ENCODE measurements around the gene MYOF.
"Not testable (repeated sequence)": the region's sequence is repeated elsewhere in the genome, so short reads cannot be mapped to it uniquely, and the experiment has no call there.

Gene MYOF

GRCh38 chr10:93333278-93333978 is 148.7 kb downstream of the MYOF start:
- DNase-seq = no peak
- H3K4me3 Mint-ChIP-seq = no peak overlapping the region
- no peak overlapping the region for H3K27ac Mint-ChIP-seq
- peaks cover 9% of the 10 kb centered on the region for H3K4me1 Mint-ChIP-seq
- H3K9me3 Mint-ChIP-seq = no peaks in the 10 kb centered on the region
- H3K36me3 Mint-ChIP-seq (ENCODE audit: low read depth) = peaks cover 3% of the 10 kb centered on the region
- H3K27me3 Mint-ChIP-seq (ENCODE audit: low read depth, poor library complexity) = peaks cover 7% of the 10 kb centered on the region
- TF ChIP-seq, protein P1, sequence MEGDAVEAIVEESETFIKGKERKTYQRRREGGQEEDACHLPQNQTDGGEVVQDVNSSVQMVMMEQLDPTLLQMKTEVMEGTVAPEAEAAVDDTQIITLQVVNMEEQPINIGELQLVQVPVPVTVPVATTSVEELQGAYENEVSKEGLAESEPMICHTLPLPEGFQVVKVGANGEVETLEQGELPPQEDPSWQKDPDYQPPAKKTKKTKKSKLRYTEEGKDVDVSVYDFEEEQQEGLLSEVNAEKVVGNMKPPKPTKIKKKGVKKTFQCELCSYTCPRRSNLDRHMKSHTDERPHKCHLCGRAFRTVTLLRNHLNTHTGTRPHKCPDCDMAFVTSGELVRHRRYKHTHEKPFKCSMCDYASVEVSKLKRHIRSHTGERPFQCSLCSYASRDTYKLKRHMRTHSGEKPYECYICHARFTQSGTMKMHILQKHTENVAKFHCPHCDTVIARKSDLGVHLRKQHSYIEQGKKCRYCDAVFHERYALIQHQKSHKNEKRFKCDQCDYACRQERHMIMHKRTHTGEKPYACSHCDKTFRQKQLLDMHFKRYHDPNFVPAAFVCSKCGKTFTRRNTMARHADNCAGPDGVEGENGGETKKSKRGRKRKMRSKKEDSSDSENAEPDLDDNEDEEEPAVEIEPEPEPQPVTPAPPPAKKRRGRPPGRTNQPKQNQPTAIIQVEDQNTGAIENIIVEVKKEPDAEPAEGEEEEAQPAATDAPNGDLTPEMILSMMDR (IDR thresholded peaks at IDR 0.05) = no peak

GRCh38 chr10:93330824-93331223 is 151.3 kb downstream of the MYOF start:
- Mint-ChIP-seq H3K27me3 (ENCODE audit: low read depth, poor library complexity) (peaks cover 7% of the 10 kb centered on the region), H3K36me3 (ENCODE audit: low read depth) (peaks cover 12% of the 10 kb centered on the region), H3K4me1 (peaks cover 9% of the 10 kb centered on the region), H3K4me3 (no peak overlapping the region), H3K9me3 (peaks cover 6% of the 10 kb centered on the region), H3K27ac (no peak overlapping the region)
- TF ChIP-seq, protein P1 (IDR thresholded peaks at IDR 0.05) = no peak
- no peak for DNase-seq

DNA sequence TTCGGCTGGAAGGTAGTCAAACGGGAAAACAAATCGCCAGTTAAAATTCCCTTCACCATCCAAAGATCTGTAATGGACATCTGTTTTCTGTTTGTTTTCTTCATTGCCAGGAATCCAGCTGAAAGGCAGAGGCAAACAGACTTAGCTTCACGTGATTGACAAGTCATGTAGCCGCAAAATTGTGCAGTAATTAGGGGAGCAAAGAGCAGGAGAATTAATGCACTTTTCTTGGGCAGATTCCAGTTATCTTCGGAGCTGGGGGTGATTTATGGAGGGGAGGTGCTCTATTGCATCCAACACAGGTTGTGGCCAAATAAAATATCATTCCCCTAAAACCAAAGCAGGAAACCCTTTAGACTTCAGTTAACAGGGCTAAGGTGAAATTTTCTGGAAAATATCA is 162.2 kb downstream of the MYOF start:
- H3K4me3 Mint-ChIP-seq = no peak overlapping the region
- H3K36me3 Mint-ChIP-seq (ENCODE audit: low read depth) = peaks cover 9% of the 10 kb centered on the region
- TF ChIP-seq, protein P1 (IDR thresholded peaks at IDR 0.05) = no peak

DNA sequence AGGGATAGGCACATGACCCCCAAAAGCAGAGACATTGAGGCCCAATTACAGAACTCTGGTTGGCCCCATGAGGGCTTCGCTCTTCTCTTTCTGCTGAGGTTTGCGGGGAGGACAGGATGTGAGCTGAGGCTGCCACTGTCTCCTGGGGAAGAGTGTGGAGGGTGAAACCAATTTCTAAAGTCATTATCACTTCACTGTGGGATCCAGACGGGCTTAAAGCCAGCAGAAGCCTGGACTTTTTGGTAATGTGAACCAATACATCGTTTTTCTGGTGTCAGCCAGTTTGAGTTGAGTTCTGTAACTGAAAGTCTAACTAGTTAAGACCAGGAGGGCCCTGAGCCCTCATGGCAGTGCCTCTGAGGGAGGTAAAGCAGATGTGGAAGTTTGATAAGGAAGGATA is 163.0 kb downstream of the MYOF start:
- no peaks in the 10 kb centered on the region for H3K9me3 Mint-ChIP-seq
- H3K36me3 Mint-ChIP-seq (ENCODE audit: low read depth) = peaks cover 4% of the 10 kb centered on the region
- H3K27me3 Mint-ChIP-seq (ENCODE audit: low read depth, poor library complexity) = peaks cover 14% of the 10 kb centered on the region
- H3K4me3 Mint-ChIP-seq = no peak overlapping the region
- TF ChIP-seq, protein P1 (IDR thresholded peaks at IDR 0.05) = no peak
- no peak for DNase-seq
- H3K27ac Mint-ChIP-seq = no peak overlapping the region
- H3K4me1 Mint-ChIP-seq = no peaks in the 10 kb centered on the region

More for the DNA sequence above, 162.2 kb downstream of the MYOF start:
- Mint-ChIP-seq H3K27ac (no peak overlapping the region), H3K4me1 (no peaks in the 10 kb centered on the region), H3K27me3 (ENCODE audit: low read depth, poor library complexity) (peaks cover 14% of the 10 kb centered on the region), H3K9me3 (no peaks in the 10 kb centered on the region)
- DNase-seq = no peak

DNA sequence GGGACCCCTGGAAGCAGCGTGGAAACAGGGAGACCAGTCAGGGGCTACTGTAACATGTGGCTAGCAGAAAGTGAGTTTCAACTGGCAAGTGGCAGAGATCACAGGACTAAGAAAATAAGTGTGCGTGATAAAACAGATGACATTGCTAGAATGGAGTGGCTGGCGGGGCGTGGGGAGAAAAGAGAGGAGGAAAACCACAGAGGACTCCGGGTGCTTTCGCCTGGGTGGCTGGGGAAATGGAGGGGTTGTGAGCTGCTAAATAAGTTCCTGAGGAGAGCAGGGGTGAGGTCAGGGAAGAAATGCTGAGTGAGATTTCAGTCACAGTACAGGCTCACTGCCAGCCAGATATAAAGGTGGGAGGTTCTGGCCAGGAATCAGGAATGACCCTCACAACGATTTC is 166.9 kb downstream of the MYOF start:
- no peak overlapping the region for H3K4me3 Mint-ChIP-seq

GRCh38 chr10:93314656-93315055 is 167.5 kb downstream of the MYOF start:
- not testable (repeated sequence) for H3K4me1 Mint-ChIP-seq, H3K4me3 Mint-ChIP-seq, H3K27ac Mint-ChIP-seq, H3K9me3 Mint-ChIP-seq, DNase-seq
- Mint-ChIP-seq H3K27me3 (ENCODE audit: low read depth, poor library complexity) (peaks cover 11% of the 10 kb centered on the region), H3K36me3 (ENCODE audit: low read depth) (peaks cover 27% of the 10 kb centered on the region)

More for the DNA sequence above, 166.9 kb downstream of the MYOF start:
- DNase-seq = no peak
- no peaks in the 10 kb centered on the region for H3K9me3 Mint-ChIP-seq
- H3K27ac Mint-ChIP-seq = peak overlapping the region; percentile 46
- peaks cover 23% of the 10 kb centered on the region for H3K36me3 Mint-ChIP-seq (ENCODE audit: low read depth)
- no peaks in the 10 kb centered on the region for H3K4me1 Mint-ChIP-seq
- TF ChIP-seq, protein P1 (IDR thresholded peaks at IDR 0.05) = no peak
- H3K27me3 Mint-ChIP-seq (ENCODE audit: low read depth, poor library complexity) = peaks cover 8% of the 10 kb centered on the region
